Hematopoietic multipotent progenitor cell treated with erythropoietin and hydrocortisone succinate and interleukin-3 and kit ligand, for 15 days (in vitro differentiated cells): Measurements from ENCODE around the gene IL19.
"Not testable (repeated sequence)": the region's sequence is repeated elsewhere in the genome, so short reads cannot be mapped to it uniquely, and the experiment has no call there.

Experiments
- DNase-seq: peaks from one replicate; pipeline ENCODE4 v3.0.0-alpha.2; 2015; ENCODE audit warnings: low spot score

IL19 gene

GRCh38 chr1:206741142-206741701 lies 29.4 kb upstream of the IL19 start:
- no peak for DNase-seq

DNA sequence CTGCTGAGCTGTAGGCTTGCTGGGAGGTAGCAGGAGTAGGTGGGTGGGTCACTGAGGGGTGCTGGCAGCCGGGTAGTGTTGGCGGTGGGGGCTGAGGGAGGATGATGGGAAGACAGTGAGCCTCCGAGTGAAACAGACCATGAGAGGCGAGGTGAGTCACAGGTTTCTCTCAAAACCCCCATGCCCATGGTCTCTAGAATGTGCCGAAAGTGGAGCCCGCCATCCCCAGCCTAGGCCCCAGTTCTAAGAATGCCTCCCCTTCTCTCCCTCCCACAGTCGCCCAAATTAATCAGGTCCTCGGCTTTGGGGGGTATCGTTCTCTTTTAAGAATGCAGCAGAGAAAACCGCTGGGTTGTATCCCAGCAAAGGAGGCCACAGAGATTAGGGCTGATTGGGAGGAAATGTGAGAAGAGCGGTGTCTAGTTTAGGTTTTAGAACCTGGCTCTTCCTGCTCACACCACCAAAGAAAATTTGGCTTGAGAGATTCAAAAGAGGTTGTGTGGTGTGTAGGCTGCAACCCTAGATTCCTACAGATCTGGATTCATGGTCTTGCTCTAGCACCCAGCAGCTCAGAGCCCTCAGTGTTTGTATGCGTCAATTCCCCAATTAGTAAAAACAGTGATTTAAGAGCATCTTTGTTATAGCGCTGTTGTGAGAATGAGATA lies 27.7 kb upstream of the IL19 start:
- no peak for DNase-seq

GRCh38 chr1:206744683-206745082 lies 25.9 kb upstream of the IL19 start:
- DNase-seq, result no peak

- no peak for DNase-seq
Observed at GRCh38 chr1:206745301-206745700, 25.3 kb upstream of the IL19 start.

DNA sequence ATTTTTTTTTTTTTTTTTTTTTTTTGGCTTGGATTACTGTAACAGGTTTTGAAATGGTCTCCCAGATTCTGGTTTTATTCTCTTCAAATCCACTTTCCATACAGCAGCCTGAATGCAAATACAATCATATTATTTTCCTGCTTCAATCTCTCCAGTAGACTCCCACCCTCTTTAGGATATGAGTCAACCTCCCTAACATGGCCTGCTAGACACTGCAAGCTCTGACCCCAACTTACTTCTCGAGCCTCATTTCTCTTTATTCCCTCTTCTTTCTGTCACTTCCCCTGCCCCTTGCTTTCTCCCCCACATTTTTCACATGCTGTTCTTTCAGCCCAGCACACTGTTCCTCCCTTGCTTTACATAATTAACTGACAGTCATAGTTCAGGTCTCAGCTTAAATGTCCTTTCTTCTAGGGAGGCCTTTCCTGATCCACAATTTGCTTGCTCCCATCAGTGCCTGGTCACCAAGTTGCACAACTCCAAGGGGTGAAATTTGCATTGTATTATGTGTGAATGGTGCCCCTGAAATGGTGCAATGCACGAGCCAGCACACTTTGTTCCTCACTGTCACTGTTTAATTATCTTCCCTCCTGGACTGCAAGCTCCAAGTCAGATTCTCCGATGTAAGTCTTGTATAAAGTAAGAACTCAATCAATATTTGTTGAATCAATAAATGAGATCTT lies 22.1 kb upstream of the IL19 start:
- DNase-seq, result no peak

DNA sequence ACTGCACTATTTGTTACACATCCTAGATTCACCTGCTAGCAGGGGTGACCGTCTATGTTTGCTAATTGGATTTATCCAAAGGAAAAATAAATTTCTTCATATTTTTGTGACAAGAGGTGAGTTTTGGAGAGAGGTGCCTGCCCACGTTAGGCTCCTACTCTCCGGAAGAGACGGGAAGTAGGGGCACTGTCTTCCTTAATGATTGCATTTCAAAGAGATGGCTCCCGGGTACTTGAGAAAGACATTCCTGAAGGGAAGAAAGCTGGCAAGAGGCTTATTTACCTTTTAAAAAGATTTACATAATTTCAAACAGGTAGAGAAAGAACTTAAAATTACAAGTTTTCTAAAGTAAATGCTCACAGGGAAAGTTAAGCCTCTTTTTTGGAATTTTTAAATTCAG lies 18.7 kb upstream of the IL19 start:
- no peak for DNase-seq

DNA sequence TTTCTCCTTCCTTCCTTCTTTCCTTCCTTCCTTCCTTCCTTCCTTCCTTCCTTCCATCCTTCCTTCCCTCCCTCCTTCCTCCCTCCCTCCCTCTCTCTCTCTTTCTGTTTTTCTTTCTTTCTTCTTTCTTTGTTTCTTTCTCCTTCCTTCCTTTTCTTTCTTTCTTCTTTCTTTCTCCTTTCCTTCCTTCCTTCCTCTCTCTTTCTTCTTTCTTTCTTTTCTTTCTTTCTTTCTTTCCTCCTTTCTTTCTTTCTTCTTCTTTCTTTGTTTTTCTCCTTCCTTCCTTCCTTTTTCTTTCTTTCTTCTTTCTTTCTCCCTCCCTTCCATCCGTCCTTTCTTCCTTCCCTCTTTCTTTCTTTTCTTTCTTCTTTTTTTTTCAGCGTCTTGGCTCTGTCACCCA lies 18.1 kb upstream of the IL19 start:
- DNase-seq, result no peak

GRCh38 chr1:206753141-206753540 lies 17.4 kb upstream of the IL19 start:
- no peak for DNase-seq

- no peak for DNase-seq
Observed at GRCh38 chr1:206754011-206754410, 16.6 kb upstream of the IL19 start.

GRCh38 chr1:206757524-206758266 lies 12.9 kb upstream of the IL19 start:
- DNase-seq, result no peak

DNA sequence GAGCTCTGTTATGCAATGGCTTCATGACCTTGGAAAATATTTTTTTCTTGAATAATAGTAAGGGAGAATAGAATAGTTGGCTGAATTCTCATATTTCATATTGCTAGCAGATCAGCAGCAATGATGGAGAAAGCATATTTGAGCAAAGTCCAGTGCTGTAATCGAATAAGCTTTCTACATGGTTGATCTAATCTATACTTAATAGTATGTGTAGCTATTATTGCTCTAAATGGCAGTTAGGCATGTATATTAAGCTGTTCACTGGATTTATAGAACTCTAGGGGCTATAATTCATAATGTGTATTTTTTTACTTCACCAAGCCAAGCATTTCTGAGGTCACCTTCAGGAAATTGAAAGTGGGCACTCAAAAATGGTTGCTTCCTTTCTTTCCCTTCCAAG lies 10.0 kb upstream of the IL19 start:
- no peak for DNase-seq

GRCh38 chr1:206761159-206761768 lies 9.3 kb upstream of the IL19 start:
- no peak for DNase-seq

GRCh38 chr1:206762741-206763364 lies 7.7 kb upstream of the IL19 start:
- DNase-seq, result not testable (repeated sequence)

DNA sequence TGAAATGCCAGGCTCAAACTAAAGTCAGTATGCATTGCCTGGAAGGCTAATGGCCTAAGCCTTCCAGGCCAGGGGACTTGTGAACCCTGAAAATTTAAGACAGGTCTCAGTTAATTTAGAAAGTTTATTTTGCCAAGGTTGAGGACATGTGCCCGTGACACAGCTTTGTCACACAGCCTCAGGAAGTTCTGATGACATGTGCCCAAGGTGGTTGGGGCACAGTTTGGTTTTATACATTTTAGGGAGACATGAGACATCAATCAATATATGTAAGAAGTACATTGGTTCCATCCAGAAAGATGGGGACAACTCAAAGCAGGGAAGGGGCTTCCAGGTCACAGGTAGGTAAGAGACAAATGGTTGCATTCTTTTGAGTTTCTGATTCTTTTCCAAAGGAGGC lies 4.8 kb upstream of the IL19 start:
- not testable (repeated sequence) for DNase-seq

GRCh38 chr1:206766251-206766856 lies 4.2 kb upstream of the IL19 start:
- no peak for DNase-seq

GRCh38 chr1:206768472-206769303 lies 1.9 kb upstream of the IL19 start:
- DNase-seq, result no peak

- no peak for DNase-seq
Observed at GRCh38 chr1:206769304-206769731, 1.3 kb upstream of the IL19 start.

DNA sequence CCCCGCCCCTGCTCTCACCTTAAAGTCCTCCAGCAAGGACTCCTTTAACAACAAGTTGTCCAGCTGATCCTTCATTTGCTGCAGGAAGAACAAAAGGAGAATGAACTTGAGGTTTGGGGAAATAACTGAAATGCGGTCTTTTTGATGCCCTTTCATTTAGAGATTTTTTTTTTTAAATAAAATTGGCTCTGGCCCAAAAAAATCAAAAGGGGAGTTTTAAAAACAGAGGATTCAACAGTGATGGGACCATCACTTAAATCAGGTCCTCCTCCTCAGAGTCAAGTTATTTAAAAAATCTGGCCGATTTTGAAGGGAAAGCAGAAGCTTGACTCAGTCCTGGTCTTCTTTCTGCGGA lies 742 bp downstream of the IL19 start:
- DNase-seq, result no peak

DNA sequence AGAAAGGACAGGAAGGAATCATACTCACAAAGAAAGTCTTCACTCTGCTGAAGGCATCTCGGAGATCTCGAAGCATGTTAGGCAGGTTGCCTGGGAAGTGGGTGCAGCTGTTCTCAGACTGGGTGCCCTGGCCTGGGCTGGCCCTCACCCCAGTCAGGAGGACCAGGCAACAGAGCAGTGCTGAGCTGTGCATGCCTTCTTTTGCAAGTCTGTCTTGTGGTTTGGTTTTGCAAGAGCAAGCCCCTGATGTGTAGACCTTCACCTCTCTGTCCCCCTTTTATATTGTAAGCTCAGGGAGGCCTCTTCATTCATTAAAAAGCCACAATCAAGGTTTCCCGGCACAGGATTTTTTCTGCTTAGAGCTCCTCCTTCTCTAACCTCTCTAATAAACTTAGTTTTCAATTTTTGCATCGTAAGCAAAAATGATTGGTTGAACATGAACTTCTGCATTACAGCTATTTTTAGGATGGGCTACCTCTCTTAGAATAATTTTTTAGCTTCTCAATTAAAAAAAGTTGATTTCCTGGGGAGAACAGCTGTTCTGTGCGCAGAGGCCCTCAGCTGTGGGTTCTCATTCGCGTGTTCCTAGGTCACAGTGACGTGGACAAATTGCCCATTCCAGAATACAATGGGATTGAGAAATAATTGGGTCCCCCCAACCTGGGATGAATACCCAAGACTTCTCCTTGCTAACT lies 1.8 kb downstream of the IL19 start, which contains the start of gene IL10:
TSS of gene IL10 (minus strand) at position 252 of the 695 bp plus-strand sequence. CDS start at position 193, 59 bp downstream.
- no peak for DNase-seq

- DNase-seq, result no peak
Observed at GRCh38 chr1:206774093-206774492, 3.5 kb downstream of the IL19 start.
